Endothelial cell of umbilical vein (primary cell): Measurements from ENCODE around the gene ASTN1. TPM values are rescaled to one million over a fixed set of nuclear protein-coding genes. Genes with fewer than 3 reads are reported as not detected.

Experiments
- BruUV-seq: library from RNA; stranded (reverse); fragments of 400-500 nt; replicated peaks from 2 replicates; lab custom pipeline; 2021; lab: Mats Ljungman, UMichigan
- CTCF ChIA-PET: fragments of 300-600, 350-600 bp; sonication (Branson Sonifier 250); formaldehyde crosslinking; loops from one replicate; lab custom pipeline; 2021; ENCODE audit warnings: antibody characterized with exemption, inconsistent platforms; lab: Charles Lee
- POLR2A ChIA-PET: fragments of 300-600, 350-600 bp; sonication (Branson Sonifier 250); formaldehyde crosslinking; loops from one replicate; lab custom pipeline; 2021; ENCODE audit warnings: antibody characterized with exemption, inconsistent platforms; lab: Charles Lee
- DNase-seq: peaks from one replicate; pipeline ENCODE4 v3.0.0-alpha.2; 2011; ENCODE audit warnings: low read depth, low spot score
- FAIRE-seq: peaks from 2 replicates; lab custom pipeline; 2011; peaks lifted over from hg19 to GRCh38; lab: Jason Lieb, UNC
- H2AFZ ChIP-seq: 2 replicates; pipeline ENCODE4 v1.6.0; 2012; ENCODE audit warnings: low read depth, low read length, control low read depth, inconsistent platforms
- H3K27ac ChIP-seq: 2 replicates; pipeline ENCODE4 v1.5.1; 2011; ENCODE audit warnings: low read depth, mild to moderate bottlenecking, control low read depth, low read length, moderate library complexity; ENCODE audit not compliant: insufficient read depth
- H3K27me3 ChIP-seq, 2 experiments: 2 replicates each; pipeline versions ENCODE4 v1.6.0 to v1.6.1; 2011; ENCODE audit warnings: low read length in 2 of 2, mixed read lengths in 1 of 2; ENCODE audit not compliant: control insufficient read depth in 2 of 2, insufficient read depth in 2 of 2
- H3K36me3 ChIP-seq, 2 experiments: 2 replicates in 1 of 2; 3 replicates in 1 of 2; pipeline ENCODE4 v1.5.1; 2011; ENCODE audit warnings: low read length in 2 of 2, mild to moderate bottlenecking in 1 of 2, moderate library complexity in 1 of 2; ENCODE audit not compliant: control insufficient read depth in 2 of 2, insufficient read depth in 2 of 2; ENCODE audit errors: extremely low read depth in 1 of 2
- H3K4me1 ChIP-seq: 3 replicates; pipeline ENCODE4 v1.5.1; 2011; ENCODE audit warnings: mild to moderate bottlenecking, low read length; ENCODE audit not compliant: control insufficient read depth, insufficient read depth; ENCODE audit errors: extremely low read depth
- H3K4me2 ChIP-seq: 2 replicates; pipeline ENCODE4 v1.6.1; 2011; ENCODE audit warnings: low read length, control low read depth, mixed read lengths; ENCODE audit not compliant: insufficient read depth
- H3K4me3 ChIP-seq, 3 experiments: fragments of 200-600 bp in 1 of 3; sonication (generic), shearing (Covaris generic) in 1 of 3; replicated peaks in 1 of 3; 2 replicates each; pipeline ENCODE4 v1.5.1; 2011 to 2016; ENCODE audit warnings: control low read depth in 3 of 3, low read length in 3 of 3, mild to moderate bottlenecking in 2 of 3, inconsistent platforms in 1 of 3, low read depth in 1 of 3, moderate library complexity in 1 of 3; ENCODE audit not compliant: insufficient read depth in 1 of 3
- H3K79me2 ChIP-seq: 2 replicates; pipeline ENCODE4 v1.6.0; 2012; ENCODE audit warnings: low read length, inconsistent platforms; ENCODE audit not compliant: control insufficient read depth, insufficient read depth
- H3K9ac ChIP-seq: replicated peaks from 2 replicates; pipeline ENCODE3; 2011; ENCODE audit warnings: low read length, control low read depth; ENCODE audit not compliant: insufficient read depth; ENCODE audit errors: extremely low read depth
- H3K9me1 ChIP-seq: replicated peaks from 3 replicates; pipeline ENCODE4 v1.6.0; 2011; ENCODE audit warnings: mild to moderate bottlenecking, low read length; ENCODE audit not compliant: control insufficient read depth, insufficient read depth; ENCODE audit errors: extremely low read depth
- H3K9me3 ChIP-seq: replicated peaks from 2 replicates; pipeline ENCODE4 v1.5.1; 2012; ENCODE audit warnings: low read length, inconsistent platforms; ENCODE audit not compliant: control insufficient read depth, insufficient read depth
- H4K20me1 ChIP-seq: replicated peaks from 2 replicates; pipeline ENCODE3; 2011; ENCODE audit warnings: mild to moderate bottlenecking, low read length; ENCODE audit not compliant: control insufficient read depth, insufficient read depth; ENCODE audit errors: extremely low read depth
- FOS ChIP-seq: IDR thresholded peaks from 2 replicates; pipeline ENCODE4 v1.6.1; 2011; ENCODE audit warnings: mild to moderate bottlenecking, low read length, moderate library complexity, borderline replicate concordance; ENCODE audit not compliant: insufficient read depth
- POLR2A ChIP-seq: IDR thresholded peaks from 2 replicates; pipeline ENCODE4 v1.6.1; 2012; ENCODE audit warnings: low read depth, mild to moderate bottlenecking, control low read depth, low read length
- dilution Hi-C: fragments of 300-500 bp; cut with MboI; formaldehyde crosslinking; loops from one replicate; pipeline ENCODE4 v1.15.0; 2019; ENCODE audit warnings: low sequenced_read_pairs; ENCODE audit not compliant: extremely low pct_ligation_motif_present
- intact Hi-C: fragments of 100-400 bp; cut with micrococcal nuclease; formaldehyde crosslinking; loops from one replicate; pipeline ENCODE4 v1.10.0; 2022
- polyA plus RNA-seq, 4 experiments: library from polyadenylated mRNA; depleted of rRNA in 3 of 4; stranded (reverse) in 3 of 4; unstranded in 1 of 4; fragments of >200 nt; gene quantifications; 2 replicates each; pipeline versions ENCODE4 v1.2.1 to v1.2.3, GENCODE V29; 2011 to 2012; ENCODE audit warnings: missing spikeins in 1 of 4
- total RNA-seq: library from RNA; stranded (reverse); gene quantifications from 2 replicates; pipeline ENCODE4 v1.2.3, GENCODE V29; 2021
- TF ChIP-seq, protein P1 (sequence below), 2 donors: IDR thresholded peaks; 1 replicate in 1 of 2; 2 replicates in 1 of 2; pipeline ENCODE4 v1.5.1; 2011; ENCODE audit warnings: low read length in 2 of 2, mild to moderate bottlenecking in 2 of 2, moderate library complexity in 2 of 2, control low read depth in 1 of 2, inconsistent platforms in 1 of 2, low read depth in 1 of 2; ENCODE audit not compliant: insufficient read depth in 1 of 2; ENCODE audit errors: extremely low read depth in 1 of 2

ASTN1 gene
- total and polyA plus RNA-seq, 2 donors (not counting 3 experiments of a cell fraction or from before 2014, with no cell fraction given) = 0.04 TPM; not detected in 1

DNA sequence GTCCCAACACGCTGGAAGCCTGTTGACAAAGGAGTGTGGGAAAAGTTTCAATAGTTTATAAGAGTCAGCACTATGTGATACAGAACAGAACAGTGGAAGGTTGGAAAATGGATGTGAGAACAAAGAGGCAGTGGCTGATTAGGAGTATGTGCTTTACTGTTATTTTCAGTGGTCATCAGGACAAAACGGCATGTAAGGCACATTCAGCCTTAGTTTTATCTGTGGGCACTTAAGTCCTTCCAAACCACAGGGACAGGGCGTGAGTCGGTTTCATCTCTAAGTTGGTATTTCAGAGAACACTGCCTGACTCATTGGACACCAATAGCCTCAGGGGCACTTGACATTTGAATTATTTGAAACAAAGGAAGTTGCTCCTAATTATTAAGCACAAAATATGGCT lies 306.9 kb downstream of the ASTN1 start:
- DNase-seq (no peak), FAIRE-seq (no peak)
- TF ChIP-seq FOS = no peak
- TF ChIP-seq, protein P1, sequence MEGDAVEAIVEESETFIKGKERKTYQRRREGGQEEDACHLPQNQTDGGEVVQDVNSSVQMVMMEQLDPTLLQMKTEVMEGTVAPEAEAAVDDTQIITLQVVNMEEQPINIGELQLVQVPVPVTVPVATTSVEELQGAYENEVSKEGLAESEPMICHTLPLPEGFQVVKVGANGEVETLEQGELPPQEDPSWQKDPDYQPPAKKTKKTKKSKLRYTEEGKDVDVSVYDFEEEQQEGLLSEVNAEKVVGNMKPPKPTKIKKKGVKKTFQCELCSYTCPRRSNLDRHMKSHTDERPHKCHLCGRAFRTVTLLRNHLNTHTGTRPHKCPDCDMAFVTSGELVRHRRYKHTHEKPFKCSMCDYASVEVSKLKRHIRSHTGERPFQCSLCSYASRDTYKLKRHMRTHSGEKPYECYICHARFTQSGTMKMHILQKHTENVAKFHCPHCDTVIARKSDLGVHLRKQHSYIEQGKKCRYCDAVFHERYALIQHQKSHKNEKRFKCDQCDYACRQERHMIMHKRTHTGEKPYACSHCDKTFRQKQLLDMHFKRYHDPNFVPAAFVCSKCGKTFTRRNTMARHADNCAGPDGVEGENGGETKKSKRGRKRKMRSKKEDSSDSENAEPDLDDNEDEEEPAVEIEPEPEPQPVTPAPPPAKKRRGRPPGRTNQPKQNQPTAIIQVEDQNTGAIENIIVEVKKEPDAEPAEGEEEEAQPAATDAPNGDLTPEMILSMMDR (IDR thresholded peaks at IDR 0.05; ENCODE audit: extremely low read depth in 1 of 2, insufficient read depth in 1 of 2, low read depth in 1 of 2, low read length in 2 of 2) = no peak
- Histone ChIP-seq H3K9me1 (no peaks in the 10 kb centered on the region), H3K27ac (no peak overlapping the region), H3K27me3 (no peaks in the 10 kb centered on the region), H4K20me1 (no peaks in the 10 kb centered on the region), H3K79me2 (no peaks in the 10 kb centered on the region), H3K36me3 (no peaks in the 10 kb centered on the region), H3K4me3 (no peak overlapping the region), H3K4me1 (no peaks in the 10 kb centered on the region), H3K9me3 (no peaks in the 10 kb centered on the region), H3K9ac (no peak overlapping the region), H3K4me2 (no peak overlapping the region), H2AFZ (no peak overlapping the region)
- no TSS peak for BruUV-seq
- ChIA-PET POLR2A (no interaction called here), CTCF (no interaction called here)
- intact Hi-C loops (no loop called here), dilution Hi-C loops (no loop called here)

DNA sequence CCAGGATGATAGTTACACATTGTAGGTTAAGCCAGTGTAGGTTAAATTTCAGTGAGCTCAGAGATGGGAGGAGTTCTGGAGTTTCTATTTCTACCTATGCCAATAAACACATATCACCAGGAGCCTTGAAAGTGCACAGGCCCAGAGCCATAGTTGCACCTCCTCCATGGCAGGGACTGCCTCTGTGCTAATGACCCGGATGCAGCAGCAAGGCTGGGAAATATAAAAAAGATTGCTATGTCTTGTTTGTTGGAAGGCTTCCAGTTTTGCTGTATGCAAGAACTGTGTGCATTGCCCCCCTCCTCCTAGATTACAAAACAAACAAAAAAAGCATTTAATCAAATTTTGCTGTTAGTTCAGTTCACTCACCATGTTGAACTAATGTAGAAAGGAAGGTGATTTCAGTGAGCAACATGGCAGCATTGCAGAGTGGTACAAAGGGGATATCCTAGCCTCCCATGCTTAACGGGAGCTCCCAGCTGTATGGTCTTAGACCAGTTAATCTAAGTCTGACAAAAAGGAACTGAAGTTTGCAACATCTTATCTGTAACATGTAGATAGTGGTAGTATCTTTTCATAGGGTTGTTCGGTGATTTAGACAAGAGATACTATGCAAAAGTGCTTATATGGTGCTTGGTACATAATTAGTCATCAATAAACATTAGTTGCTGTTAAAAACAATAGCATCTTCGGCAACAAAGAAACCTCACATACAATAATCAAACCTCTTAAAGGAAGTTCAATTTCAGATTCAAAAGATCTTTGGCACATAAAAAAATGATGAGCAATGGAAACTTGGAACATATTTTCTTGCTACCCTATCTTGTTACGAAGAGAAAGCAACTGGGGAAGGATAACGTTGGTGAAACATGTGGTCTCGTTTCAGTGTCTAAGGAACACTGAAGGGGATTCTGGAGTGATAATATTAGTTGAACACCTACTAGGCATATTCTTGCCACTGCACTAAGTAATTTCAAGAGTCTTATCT lies 309.5 kb downstream of the ASTN1 start:
- CTCF ChIA-PET = no interaction called here
- no peaks in the 10 kb centered on the region for H3K9me1 ChIP-seq
- no peak for FAIRE-seq
- H3K79me2 ChIP-seq = no peaks in the 10 kb centered on the region
- TF ChIP-seq POLR2A = no peak
- H4K20me1 ChIP-seq = no peaks in the 10 kb centered on the region
- no TSS peak for BruUV-seq
- H3K9ac ChIP-seq = no peak overlapping the region
- no peak for DNase-seq
- no peaks in the 10 kb centered on the region for H3K9me3 ChIP-seq
- no peak overlapping the region for H2AFZ ChIP-seq
- intact Hi-C loops (no loop called here), dilution Hi-C loops (no loop called here)
- H3K4me2 ChIP-seq = no peak overlapping the region
- no peaks in the 10 kb centered on the region for H3K4me1 ChIP-seq
- POLR2A ChIA-PET = no interaction called here
- H3K36me3 ChIP-seq = no peaks in the 10 kb centered on the region
- no peaks in the 10 kb centered on the region for H3K27me3 ChIP-seq
- no peak overlapping the region for H3K27ac ChIP-seq
- no peak overlapping the region for H3K4me3 ChIP-seq
